Activated CD8-positive, alpha-beta memory T cell treated with anti-CD3 and anti-CD28 coated beads, Interleukin-2, amount 10 ng/mL, durations not matched to agents 7 days and 5 days (primary cell): ENCODE data around the gene TPRKB. TPM values are rescaled to one million over a fixed set of nuclear protein-coding genes. Genes with fewer than 3 reads are reported as not detected.
"Not testable (repeated sequence)": the region's sequence is repeated elsewhere in the genome, so short reads cannot be mapped to it uniquely, and the experiment has no call there.

ENCODE experiments used
- ATAC-seq: fragments of 150-1000 bp; cut with Tn5 transposase; one replicate; pipeline ENCODE4 v1.10.0; 2021; ENCODE audit warnings: moderate library complexity
- CTCF ChIA-PET: fragments of 350-600 bp; sonication (Branson Sonifier 250); formaldehyde crosslinking; loops from one replicate; lab custom pipeline; 2021; ENCODE audit warnings: antibody characterized with exemption; lab: Charles Lee
- DNase-seq: peaks from one replicate; pipeline ENCODE4 v3.0.0-alpha.2; 2020
- H3K27ac Mint-ChIP-seq: one replicate; pipeline ENCODE4 v1.8.0; 2021; ENCODE audit warnings: mild to moderate bottlenecking, mixed read lengths
- H3K27me3 Mint-ChIP-seq: one replicate; pipeline ENCODE4 v1.8.0; 2021; ENCODE audit warnings: mixed read lengths
- H3K36me3 Mint-ChIP-seq: one replicate; pipeline ENCODE4 v1.8.0; 2021; ENCODE audit warnings: mild to moderate bottlenecking, mixed read lengths
- H3K4me1 Mint-ChIP-seq: one replicate; pipeline ENCODE4 v1.8.0; 2021; ENCODE audit warnings: mixed read lengths
- H3K4me3 Mint-ChIP-seq: one replicate; pipeline ENCODE4 v1.8.0; 2021; ENCODE audit warnings: mild to moderate bottlenecking, moderate library complexity, mixed read lengths
- H3K9me3 Mint-ChIP-seq: one replicate; pipeline ENCODE4 v1.8.0; 2022; ENCODE audit warnings: low read depth, mixed read lengths
- total RNA-seq, 2 experiments: library from RNA; stranded (reverse); gene quantifications; one replicate each; pipeline ENCODE4 v1.2.3, GENCODE V29; 2021

The TPRKB gene
- total RNA-seq, 2 experiments from 2014 or later = 36.0 to 36.7 TPM

DNA sequence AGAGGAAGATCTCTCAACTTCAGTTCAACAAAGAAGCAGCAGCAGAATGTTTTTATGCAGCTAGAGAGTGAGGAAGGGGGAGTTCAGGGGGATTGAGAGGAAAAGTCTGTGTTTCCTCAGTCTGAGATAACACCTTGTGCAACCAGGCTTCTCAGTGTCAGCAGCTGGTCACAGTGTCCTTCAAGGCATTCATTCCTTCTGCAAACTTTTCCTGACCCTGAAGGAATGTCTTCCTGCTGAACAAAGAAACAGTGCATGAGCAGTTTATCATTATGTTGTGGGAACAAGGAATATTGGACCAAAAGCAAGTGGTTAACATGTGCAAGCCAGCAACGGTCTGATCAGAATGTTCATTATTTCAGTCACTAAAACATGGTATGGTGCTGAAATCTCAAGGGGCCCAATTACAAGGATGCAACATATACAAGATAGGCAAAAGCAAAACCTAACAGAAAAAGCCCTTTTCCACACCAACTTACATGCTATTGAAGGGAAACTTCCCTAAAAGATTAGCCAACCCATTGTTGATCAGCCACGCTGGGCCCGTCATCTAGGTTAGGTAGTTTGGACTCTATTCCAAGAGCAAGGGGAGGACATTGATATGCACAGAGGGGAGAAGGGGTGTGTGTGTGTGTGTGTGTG lies 34.2 kb downstream of the TPRKB start:
- not testable (repeated sequence) for H3K4me3 Mint-ChIP-seq, H3K27ac Mint-ChIP-seq, H3K27me3 Mint-ChIP-seq, DNase-seq, H3K4me1 Mint-ChIP-seq, H3K36me3 Mint-ChIP-seq, H3K9me3 Mint-ChIP-seq, ATAC-seq
- CTCF ChIA-PET = interaction anchor here (1.0 kb wide), 1 partner anchor 13 kb away, joined by 3 read pairs; no protein-coding TSS in a partner anchor

DNA sequence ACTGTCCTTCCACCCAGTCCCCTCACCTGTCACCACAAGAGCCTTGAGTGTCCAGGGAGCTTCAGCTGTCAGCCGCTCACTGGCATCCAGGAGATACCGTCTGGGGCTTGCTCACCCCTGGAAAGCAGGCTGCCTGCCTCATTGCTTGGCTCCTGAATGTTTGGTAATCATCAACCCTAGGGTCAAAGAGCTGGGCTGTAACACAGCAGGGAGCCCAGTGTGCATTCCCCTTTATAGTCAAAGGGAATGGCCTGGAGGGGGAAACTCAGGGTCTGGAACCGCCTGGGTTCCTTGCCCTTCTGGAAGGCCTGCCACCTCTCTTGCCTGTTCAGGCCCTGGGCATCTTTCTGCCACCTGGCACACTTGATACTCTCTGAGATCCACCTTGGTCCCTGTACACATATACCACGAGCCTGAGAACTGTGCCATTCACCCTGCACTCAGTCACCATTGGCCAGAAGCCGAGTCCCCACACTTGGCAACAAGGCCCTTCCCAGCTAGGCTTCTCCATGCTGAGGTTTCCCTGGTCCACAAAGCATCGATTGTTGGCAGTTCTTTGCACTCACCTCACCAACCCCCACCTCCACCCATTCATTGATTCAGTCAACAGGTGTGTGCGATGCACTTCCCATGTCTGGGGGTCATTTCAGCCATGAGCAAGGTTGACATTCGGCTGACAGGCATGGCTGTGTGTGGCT lies 35.0 kb downstream of the TPRKB start:
- no peak overlapping the region for H3K4me3 Mint-ChIP-seq
- H3K36me3 Mint-ChIP-seq = no peaks in the 10 kb centered on the region

DNA sequence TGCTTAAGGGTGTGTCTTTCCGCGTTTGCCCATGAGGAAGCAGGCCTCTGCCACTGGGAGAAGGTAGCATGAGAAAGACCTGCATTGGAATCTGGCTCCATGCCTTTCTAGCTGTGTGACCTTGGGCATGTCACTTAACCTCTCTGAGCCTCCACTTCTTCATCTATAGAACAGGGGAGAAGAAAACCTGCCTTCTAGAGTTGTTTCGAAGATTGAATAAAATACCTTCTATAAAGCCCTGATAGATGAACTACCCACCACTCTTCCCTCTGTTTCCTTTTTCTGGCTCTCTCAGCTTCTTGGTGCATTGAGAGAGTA lies 35.7 kb downstream of the TPRKB start:
- H3K4me1 Mint-ChIP-seq, ATAC-seq, H3K4me3 Mint-ChIP-seq: not testable (repeated sequence)

More for the DNA sequence above, 35.0 kb downstream of the TPRKB start:
- Mint-ChIP-seq H3K27ac (no peak overlapping the region), H3K4me1 (no peaks in the 10 kb centered on the region), H3K27me3 (peaks cover 7% of the 10 kb centered on the region), H3K9me3 (no peaks in the 10 kb centered on the region)
- DNase-seq = no peak
- no peak for ATAC-seq
- CTCF ChIA-PET = no interaction called here

DNA sequence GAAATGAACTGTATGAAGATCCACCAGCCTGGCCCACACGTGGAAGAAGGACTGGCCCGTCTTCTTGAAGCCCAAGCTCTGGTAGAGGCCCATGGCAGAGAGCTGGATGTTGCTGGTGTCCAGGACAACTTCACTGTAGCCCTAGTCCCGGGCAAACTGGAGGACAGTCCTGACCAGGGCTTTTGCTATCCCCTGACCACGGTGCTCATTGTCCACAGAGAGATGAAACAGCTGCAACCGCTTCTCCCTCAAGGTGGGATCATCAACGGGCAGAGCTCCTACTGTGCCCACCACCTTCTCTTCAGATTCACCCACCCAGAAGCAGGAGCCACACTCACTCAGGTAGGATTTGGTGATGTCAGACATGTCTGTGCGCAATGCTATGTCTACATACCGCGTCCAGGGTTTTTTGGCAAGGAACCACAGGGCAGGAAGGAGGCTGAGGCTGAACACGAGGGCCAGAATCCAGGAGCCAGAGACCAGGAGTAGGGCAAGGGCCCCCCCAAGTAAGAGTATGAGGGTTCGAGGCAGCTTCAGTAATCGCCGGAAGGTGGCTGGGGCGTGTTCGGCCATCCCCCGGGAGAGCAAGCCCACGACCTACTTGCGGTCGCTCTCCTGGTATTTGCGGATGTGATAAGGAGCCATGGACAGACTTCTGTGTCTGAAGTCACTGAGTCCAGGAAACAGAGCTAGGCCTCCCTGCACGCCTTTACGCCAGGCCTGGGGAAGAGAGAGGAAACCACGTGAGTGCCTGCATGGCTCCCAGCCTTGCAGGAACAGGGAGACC lies 36.3 kb downstream of the TPRKB start:
- CTCF ChIA-PET = no interaction called here
- no peak overlapping the region for H3K27ac Mint-ChIP-seq
- no peaks in the 10 kb centered on the region for H3K4me1 Mint-ChIP-seq
- peaks cover 4% of the 10 kb centered on the region for H3K27me3 Mint-ChIP-seq
- no peaks in the 10 kb centered on the region for H3K36me3 Mint-ChIP-seq
- DNase-seq (no peak), ATAC-seq (no peak)
- no peaks in the 10 kb centered on the region for H3K9me3 Mint-ChIP-seq
- no peak overlapping the region for H3K4me3 Mint-ChIP-seq

More for the DNA sequence above, 35.7 kb downstream of the TPRKB start:
- H3K27me3 Mint-ChIP-seq, CTCF ChIA-PET, H3K27ac Mint-ChIP-seq, H3K36me3 Mint-ChIP-seq, DNase-seq, H3K9me3 Mint-ChIP-seq: not testable (repeated sequence)

DNA sequence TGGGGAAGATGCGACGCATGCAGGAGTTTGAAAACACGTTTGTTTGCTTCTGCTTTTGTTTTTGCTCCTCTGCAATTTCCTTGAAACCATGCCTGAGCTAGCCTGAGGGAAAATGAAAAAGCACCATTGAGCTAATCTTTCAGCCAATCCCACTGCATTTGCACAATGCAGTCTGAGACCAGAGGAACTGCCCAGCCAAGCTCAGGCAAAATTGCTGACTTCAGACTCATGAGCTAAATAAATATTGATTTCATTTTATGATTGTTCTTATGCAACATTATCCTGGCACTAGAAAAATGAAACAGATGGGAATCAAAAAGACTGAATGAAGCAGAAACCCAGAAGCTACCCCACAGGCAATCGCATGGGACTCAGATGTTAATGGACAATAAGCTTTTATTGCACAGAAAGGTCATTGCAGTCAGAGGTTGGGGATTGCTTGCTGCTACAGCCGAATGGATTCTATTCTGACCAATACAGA lies 37.0 kb downstream of the TPRKB start:
- no peaks in the 10 kb centered on the region for H3K9me3 Mint-ChIP-seq
- CTCF ChIA-PET = interaction anchor here (1.1 kb wide), 1 partner anchor 18 kb away, joined by 4 read pairs; no protein-coding TSS in a partner anchor
- DNase-seq (no peak), ATAC-seq (no peak)
- no peaks in the 10 kb centered on the region for H3K36me3 Mint-ChIP-seq
- H3K4me3 Mint-ChIP-seq = no peak overlapping the region
- H3K27me3 Mint-ChIP-seq = peaks cover 4% of the 10 kb centered on the region
- H3K27ac Mint-ChIP-seq = no peak overlapping the region
- no peaks in the 10 kb centered on the region for H3K4me1 Mint-ChIP-seq

DNA sequence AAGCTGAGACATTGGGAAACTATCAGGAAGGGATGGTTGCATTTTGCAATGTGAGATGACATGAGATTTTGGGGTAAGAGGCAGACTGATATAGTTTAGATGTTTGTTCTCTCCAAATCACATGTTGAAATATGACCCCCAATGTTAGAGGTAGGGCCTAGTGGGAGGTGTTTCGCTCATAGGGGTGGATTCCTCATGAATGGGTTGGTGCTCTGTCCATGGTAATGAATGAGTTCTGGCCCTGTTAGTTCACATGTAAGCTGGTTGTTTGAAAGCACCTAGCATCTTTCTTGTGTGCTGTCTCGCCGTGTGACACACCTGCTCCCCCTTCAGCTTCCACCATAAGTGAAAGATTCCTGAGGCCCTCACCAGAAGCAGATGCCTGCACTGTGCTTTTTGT lies 37.7 kb downstream of the TPRKB start:
- ATAC-seq = no peak
- no peaks in the 10 kb centered on the region for H3K9me3 Mint-ChIP-seq
- no peaks in the 10 kb centered on the region for H3K4me1 Mint-ChIP-seq
- CTCF ChIA-PET = interaction anchor here (1.1 kb wide), 1 partner anchor 18 kb away, joined by 4 read pairs; no protein-coding TSS in a partner anchor
- no peak overlapping the region for H3K4me3 Mint-ChIP-seq
- no peak overlapping the region for H3K27ac Mint-ChIP-seq
- DNase-seq = no peak
- peaks cover 4% of the 10 kb centered on the region for H3K27me3 Mint-ChIP-seq
- no peaks in the 10 kb centered on the region for H3K36me3 Mint-ChIP-seq

DNA sequence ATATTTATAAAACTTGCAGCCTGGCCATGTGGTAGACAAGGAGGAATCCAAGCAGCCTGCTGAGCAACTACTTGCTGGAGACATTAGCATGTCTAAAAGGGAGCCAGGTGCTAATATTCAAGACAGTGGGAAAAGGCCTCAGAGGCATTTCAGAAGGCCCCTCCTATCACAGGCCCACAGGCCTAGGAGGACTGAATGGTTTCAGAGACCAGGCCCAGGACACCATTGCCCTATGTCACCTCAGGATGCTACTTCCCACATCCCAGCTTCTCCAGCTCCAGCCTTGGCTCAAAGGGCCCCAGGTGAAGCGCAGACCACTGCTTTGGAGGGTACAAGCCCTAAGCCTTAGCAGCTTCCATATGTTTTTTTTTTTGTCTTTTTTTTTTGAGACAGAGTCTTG lies 39.0 kb downstream of the TPRKB start:
- H3K4me3 Mint-ChIP-seq = no peak overlapping the region
- no peak overlapping the region for H3K27ac Mint-ChIP-seq
- DNase-seq = no peak
- no peak for ATAC-seq
- CTCF ChIA-PET = no interaction called here
- no peaks in the 10 kb centered on the region for H3K4me1 Mint-ChIP-seq
- H3K36me3 Mint-ChIP-seq = no peaks in the 10 kb centered on the region
- H3K9me3 Mint-ChIP-seq = no peaks in the 10 kb centered on the region
- H3K27me3 Mint-ChIP-seq = peaks cover 4% of the 10 kb centered on the region

DNA sequence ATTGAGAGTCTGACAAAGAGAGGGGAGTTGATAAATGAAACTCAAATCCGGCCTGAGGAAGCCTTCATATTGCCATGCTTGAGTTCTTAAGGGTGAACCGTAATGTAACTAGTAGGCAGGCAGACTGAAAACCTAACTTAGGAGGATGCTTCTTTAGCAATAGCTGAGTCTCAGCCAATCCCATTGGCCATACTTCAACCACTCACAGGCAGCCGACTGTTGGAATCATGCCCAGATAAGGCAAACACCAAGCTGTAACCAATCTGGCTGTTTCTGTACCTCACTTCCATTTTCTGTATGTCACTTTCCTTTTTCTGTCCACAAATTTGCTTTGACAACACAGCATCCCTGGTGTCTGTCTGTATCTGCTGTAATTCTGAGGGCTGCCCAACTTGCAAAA lies 39.5 kb downstream of the TPRKB start:
- Mint-ChIP-seq H3K4me3 (no peak overlapping the region), H3K9me3 (no peaks in the 10 kb centered on the region), H3K36me3 (no peaks in the 10 kb centered on the region), H3K4me1 (no peaks in the 10 kb centered on the region), H3K27ac (no peak overlapping the region), H3K27me3 (peaks cover 4% of the 10 kb centered on the region)
- no peak for ATAC-seq
- CTCF ChIA-PET = no interaction called here
- DNase-seq = no peak

DNA sequence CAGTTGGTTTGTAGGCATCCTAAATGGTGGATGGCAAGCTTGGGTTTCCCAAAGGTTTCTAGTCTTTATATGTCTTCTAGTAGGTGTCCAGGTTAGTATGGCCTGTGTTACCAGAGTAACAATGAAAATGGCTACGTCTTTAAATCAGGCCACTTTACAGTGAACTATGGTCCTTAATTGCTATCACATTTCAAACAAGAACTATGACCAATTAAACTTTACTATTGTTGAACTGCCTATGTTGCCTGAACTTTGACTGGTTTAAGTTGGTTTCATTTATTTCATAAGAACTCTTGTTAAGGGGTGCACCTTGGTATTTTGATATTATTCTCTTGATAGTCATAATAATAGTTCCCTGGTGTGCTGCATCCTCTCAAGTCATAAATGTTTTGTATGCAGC lies 40.2 kb downstream of the TPRKB start:
- H3K27me3 Mint-ChIP-seq, H3K9me3 Mint-ChIP-seq, DNase-seq, H3K4me1 Mint-ChIP-seq, CTCF ChIA-PET, ATAC-seq, H3K27ac Mint-ChIP-seq, H3K36me3 Mint-ChIP-seq, H3K4me3 Mint-ChIP-seq: not testable (repeated sequence)

DNA sequence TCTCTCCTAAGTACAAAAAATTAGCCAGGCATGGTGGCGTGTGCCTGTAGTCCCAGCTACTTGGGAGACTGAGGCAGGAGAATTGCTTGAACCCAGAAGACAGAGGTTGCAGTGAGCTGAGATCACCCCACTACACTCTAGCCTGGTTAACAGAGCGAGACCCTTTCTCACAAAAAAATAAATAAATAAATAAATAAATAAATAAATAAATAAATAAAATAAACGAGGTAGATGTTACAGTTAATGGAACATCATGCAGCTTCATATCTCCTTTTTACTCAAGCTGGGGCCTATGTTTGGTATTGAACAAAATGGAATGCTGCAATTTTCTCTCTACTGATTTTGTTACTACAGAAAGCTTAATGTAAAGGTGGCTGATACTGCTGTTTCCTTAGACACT lies 40.6 kb downstream of the TPRKB start:
- ATAC-seq, H3K36me3 Mint-ChIP-seq, H3K27me3 Mint-ChIP-seq, H3K27ac Mint-ChIP-seq, H3K4me3 Mint-ChIP-seq, H3K9me3 Mint-ChIP-seq, H3K4me1 Mint-ChIP-seq, CTCF ChIA-PET, DNase-seq: not testable (repeated sequence)

DNA sequence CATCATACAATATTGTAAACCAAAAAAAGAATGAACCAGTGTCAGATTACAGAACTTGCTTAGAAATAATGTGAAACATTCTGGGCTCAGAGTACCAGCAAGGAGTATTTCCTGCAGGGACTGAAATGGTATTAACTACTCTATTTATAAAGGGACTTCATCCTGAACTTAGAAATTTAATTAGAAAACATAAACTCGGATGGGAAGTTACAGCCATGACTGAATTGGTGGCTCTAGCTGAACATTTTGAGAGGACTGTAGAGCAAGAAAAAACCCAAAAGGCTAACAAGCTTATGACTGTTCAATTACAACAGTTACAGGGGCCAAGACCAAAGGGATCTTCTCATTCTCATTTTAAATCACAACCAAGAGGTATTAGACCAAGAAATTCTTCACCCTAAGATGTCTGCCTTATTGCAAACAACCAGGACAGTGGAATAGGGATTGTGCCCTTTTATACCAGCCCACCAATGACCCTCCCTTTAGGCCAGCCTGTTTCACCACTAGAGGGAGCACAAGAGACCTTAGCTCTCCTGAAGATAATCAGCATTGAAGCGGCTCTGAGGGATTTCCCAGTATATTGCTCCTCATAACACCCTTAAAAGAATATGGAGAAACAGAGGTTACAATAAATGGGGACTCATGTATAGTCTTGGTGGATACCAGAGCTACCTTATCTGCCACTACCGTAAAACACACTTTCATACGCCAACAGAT lies 46.6 kb downstream of the TPRKB start:
- H3K36me3 Mint-ChIP-seq, DNase-seq, H3K27me3 Mint-ChIP-seq, H3K4me1 Mint-ChIP-seq, H3K4me3 Mint-ChIP-seq, H3K9me3 Mint-ChIP-seq, H3K27ac Mint-ChIP-seq: not testable (repeated sequence)
- CTCF ChIA-PET = interaction anchor here (0.7 to 1.7 kb wide), 3 partner anchors 11 to 398 kb away, joined by 3 read pairs; no protein-coding TSS in a partner anchor
- ATAC-seq = peak; percentile 76

DNA sequence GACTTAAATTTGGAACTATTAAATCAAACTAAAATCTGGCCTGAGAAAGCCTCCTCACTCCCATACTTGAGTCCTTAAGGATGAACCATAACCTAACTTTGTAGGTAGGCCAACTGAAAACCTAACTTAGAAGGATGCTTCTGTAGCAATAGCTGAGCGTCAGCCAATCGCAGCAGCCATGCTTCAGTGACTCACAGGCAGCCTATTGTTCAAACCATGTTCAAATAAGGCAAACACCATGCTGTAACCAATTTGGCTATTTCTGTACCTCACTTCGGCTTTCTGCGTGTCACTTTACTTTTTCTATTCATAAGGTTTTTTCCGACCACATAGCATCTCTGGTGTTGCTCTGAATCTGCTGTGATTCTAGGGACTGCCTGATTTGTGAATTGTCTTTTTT lies 48.7 kb downstream of the TPRKB start:
- ATAC-seq, H3K27ac Mint-ChIP-seq, H3K9me3 Mint-ChIP-seq, H3K36me3 Mint-ChIP-seq, CTCF ChIA-PET, H3K4me1 Mint-ChIP-seq, DNase-seq, H3K4me3 Mint-ChIP-seq, H3K27me3 Mint-ChIP-seq: not testable (repeated sequence)

DNA sequence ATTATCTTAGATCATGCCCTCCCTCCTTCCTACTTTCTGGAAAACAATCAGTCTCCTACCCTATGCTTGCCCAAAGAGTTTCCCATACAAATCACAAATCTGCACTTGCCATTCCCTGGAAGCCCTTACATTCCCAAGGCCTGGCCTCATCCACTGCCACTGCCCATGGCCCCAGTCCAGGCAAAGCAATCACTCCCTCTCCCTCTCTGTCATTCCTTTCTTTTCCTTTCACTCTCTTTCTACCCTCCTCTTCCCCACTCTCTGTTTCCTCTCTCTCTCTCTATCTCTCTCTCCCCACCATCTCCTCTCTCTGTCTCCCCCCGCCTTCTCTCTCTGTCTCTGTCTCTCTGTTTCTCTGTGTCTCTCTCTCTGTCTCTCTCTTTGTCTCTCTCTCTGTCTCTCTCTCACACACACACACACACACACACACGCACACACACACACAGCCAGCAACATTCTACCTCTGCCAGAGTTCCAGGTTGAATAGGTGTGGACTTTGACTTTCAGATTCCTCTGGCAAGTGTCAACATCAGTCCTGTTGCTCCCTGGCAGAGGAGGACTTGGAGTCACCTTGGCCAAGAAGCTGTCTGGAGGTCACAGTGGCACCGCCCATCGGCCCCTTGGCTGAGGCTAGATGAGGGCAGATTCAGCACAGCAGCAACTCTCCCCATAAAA lies 51.2 kb downstream of the TPRKB start:
- Mint-ChIP-seq H3K4me1 (no peaks in the 10 kb centered on the region), H3K36me3 (no peaks in the 10 kb centered on the region), H3K4me3 (no peak overlapping the region), H3K27me3 (peaks cover 11% of the 10 kb centered on the region), H3K9me3 (no peaks in the 10 kb centered on the region), H3K27ac (no peak overlapping the region)
- ATAC-seq (no peak), DNase-seq (no peak)
- CTCF ChIA-PET = no interaction called here
